ENCODE results near the gene STPG1.

The STPG1 gene

DNA sequence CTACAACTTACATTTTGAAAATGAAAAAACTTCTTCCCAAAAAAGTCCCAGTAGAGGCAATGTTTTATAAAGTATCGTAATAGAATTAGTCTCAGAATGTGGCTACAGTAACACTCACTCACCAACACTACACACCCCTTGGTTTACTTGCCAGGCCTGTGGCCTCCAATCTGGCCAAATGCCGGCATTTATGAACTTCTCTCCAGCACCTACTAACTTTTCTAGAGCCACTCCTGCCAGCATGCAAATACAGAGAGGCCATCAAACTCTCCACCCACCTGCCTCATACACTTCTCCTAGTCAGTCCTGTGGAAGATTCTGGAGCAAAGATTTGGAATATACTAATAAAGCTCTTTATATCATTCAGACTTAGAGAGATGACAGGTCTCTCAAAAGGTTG lies 32.3 kb downstream of the STPG1 start:
- Histone ChIP-seq H3K4me2 (ENCODE audit: low read depth, low read length) (no peak overlapping the region), H3F3A (ENCODE audit: insufficient read depth, low read length) (peaks cover 24% of the 10 kb centered on the region), H4K20me1 (ENCODE audit: insufficient read depth, low read length) (no peaks in the 10 kb centered on the region), H3K9me3 (replicated peaks; ENCODE audit: insufficient read depth, low read length) (no peaks in the 10 kb centered on the region), H3K27ac (ENCODE audit: low read length) (no peak overlapping the region), H2AFZ (ENCODE audit: low read length) (no peak overlapping the region), H3K79me2 (ENCODE audit: low read length) (no peaks in the 10 kb centered on the region), H3K9ac (ENCODE audit: low read length) (no peak overlapping the region), H3K27me3 (replicated peaks; ENCODE audit: insufficient read depth, low read length) (no peaks in the 10 kb centered on the region), H3K4me3 (ENCODE audit: low read length) (no peak overlapping the region), H3K36me3 (replicated peaks; ENCODE audit: insufficient read depth, low read length) (no peaks in the 10 kb centered on the region), H3K9me2 (replicated peaks; ENCODE audit: insufficient read depth, low read length) (no peaks in the 10 kb centered on the region), H3K4me1 (ENCODE audit: low read length) (peaks cover 27% of the 10 kb centered on the region)
- TF ChIP-seq EZH2phosphoT487 (IDR thresholded peaks at IDR 0.05; ENCODE audit: low read length) (no peak), EZH2 (optimal IDR thresholded peaks at IDR 0.05; ENCODE audit: low read depth, low read length) (no peak)
- TF ChIP-seq, protein P1, sequence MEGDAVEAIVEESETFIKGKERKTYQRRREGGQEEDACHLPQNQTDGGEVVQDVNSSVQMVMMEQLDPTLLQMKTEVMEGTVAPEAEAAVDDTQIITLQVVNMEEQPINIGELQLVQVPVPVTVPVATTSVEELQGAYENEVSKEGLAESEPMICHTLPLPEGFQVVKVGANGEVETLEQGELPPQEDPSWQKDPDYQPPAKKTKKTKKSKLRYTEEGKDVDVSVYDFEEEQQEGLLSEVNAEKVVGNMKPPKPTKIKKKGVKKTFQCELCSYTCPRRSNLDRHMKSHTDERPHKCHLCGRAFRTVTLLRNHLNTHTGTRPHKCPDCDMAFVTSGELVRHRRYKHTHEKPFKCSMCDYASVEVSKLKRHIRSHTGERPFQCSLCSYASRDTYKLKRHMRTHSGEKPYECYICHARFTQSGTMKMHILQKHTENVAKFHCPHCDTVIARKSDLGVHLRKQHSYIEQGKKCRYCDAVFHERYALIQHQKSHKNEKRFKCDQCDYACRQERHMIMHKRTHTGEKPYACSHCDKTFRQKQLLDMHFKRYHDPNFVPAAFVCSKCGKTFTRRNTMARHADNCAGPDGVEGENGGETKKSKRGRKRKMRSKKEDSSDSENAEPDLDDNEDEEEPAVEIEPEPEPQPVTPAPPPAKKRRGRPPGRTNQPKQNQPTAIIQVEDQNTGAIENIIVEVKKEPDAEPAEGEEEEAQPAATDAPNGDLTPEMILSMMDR (IDR thresholded peaks at IDR 0.05; ENCODE audit: low read length): no peak
- DNase-seq: no peak

DNA sequence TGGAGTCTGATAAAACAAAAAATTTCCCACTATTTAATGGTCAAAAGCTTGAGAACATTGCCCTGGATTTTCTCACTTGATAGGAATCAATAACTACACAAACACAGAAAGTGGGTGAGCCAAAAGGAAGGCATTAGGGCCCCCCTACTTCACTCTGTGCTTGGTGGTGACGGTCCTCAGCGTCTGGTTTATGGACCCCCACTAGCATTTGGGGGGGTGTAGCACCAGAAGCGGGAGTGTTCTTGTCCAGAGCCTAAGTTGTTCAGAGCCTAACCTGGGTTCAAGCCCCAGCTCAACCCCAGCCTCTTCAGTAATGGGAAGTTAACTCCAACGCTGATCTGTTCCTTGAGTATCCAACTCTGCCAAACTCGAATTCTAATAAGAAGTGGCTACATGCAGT lies 33.1 kb downstream of the STPG1 start:
- no peaks in the 10 kb centered on the region for H3K27me3 ChIP-seq (replicated peaks; ENCODE audit: insufficient read depth, low read length)
- no peak overlapping the region for H3K27ac ChIP-seq (ENCODE audit: low read length)
- peaks cover 17% of the 10 kb centered on the region for H3F3A ChIP-seq (ENCODE audit: insufficient read depth, low read length)
- no peak for TF ChIP-seq EZH2 (optimal IDR thresholded peaks at IDR 0.05; ENCODE audit: low read depth, low read length)
- TF ChIP-seq, protein P1 (IDR thresholded peaks at IDR 0.05; ENCODE audit: low read length): no peak
- no peak for TF ChIP-seq EZH2phosphoT487 (IDR thresholded peaks at IDR 0.05; ENCODE audit: low read length)
- H4K20me1 ChIP-seq (ENCODE audit: insufficient read depth, low read length): no peaks in the 10 kb centered on the region
- DNase-seq: no peak
- no peaks in the 10 kb centered on the region for H3K9me2 ChIP-seq (replicated peaks; ENCODE audit: insufficient read depth, low read length)
- H3K9me3 ChIP-seq (replicated peaks; ENCODE audit: insufficient read depth, low read length): no peaks in the 10 kb centered on the region
- no peaks in the 10 kb centered on the region for H3K79me2 ChIP-seq (ENCODE audit: low read length)
- H3K4me2 ChIP-seq (ENCODE audit: low read depth, low read length): no peak overlapping the region
- H3K4me3 ChIP-seq (ENCODE audit: low read length): no peak overlapping the region
- H3K9ac ChIP-seq (ENCODE audit: low read length): no peak overlapping the region
- peaks cover 19% of the 10 kb centered on the region for H3K4me1 ChIP-seq (ENCODE audit: low read length)
- H2AFZ ChIP-seq (ENCODE audit: low read length): no peak overlapping the region
- no peaks in the 10 kb centered on the region for H3K36me3 ChIP-seq (replicated peaks; ENCODE audit: insufficient read depth, low read length)

DNA sequence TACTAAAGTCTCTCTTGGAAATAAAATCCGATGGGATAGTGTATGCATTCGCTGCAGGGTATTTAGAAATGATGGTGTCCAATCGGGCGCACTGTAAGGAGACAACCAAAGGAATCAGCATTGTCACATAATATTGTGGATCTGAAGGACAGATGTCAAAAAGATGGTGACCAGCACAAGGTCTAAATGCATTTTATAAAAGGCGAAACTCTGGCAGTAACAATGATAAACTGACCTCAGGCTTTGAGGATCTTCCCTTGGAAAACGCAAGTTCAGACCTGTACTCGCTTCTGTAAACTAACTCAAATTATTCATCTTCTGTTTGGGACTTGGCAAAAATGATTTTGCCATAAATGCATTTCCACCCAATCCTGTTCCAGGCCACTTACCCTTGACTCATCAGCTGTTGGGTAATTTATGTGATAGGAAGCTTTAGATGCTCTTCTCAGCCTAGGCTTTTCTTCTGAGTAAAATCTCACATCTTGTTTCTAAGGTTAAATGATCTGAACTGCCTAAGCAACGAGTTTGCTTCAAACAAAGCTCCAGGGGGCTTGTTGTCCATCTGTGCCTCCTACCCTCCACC lies 33.8 kb downstream of the STPG1 start:
- Histone ChIP-seq H3K4me2 (ENCODE audit: low read depth, low read length) (no peak overlapping the region), H3K9me2 (replicated peaks; ENCODE audit: insufficient read depth, low read length) (no peaks in the 10 kb centered on the region), H3K36me3 (replicated peaks; ENCODE audit: insufficient read depth, low read length) (no peaks in the 10 kb centered on the region), H4K20me1 (ENCODE audit: insufficient read depth, low read length) (no peaks in the 10 kb centered on the region), H3K4me1 (ENCODE audit: low read length) (peaks cover 12% of the 10 kb centered on the region), H3F3A (ENCODE audit: insufficient read depth, low read length) (peaks cover 10% of the 10 kb centered on the region), H3K4me3 (ENCODE audit: low read length) (no peak overlapping the region), H3K9ac (ENCODE audit: low read length) (no peak overlapping the region), H2AFZ (ENCODE audit: low read length) (no peak overlapping the region), H3K79me2 (ENCODE audit: low read length) (no peaks in the 10 kb centered on the region), H3K27ac (ENCODE audit: low read length) (no peak overlapping the region), H3K27me3 (replicated peaks; ENCODE audit: insufficient read depth, low read length) (no peaks in the 10 kb centered on the region), H3K9me3 (replicated peaks; ENCODE audit: insufficient read depth, low read length) (no peaks in the 10 kb centered on the region)
- TF ChIP-seq EZH2phosphoT487 (IDR thresholded peaks at IDR 0.05; ENCODE audit: low read length) (no peak), EZH2 (optimal IDR thresholded peaks at IDR 0.05; ENCODE audit: low read depth, low read length) (no peak)
- TF ChIP-seq, protein P1 (IDR thresholded peaks at IDR 0.05; ENCODE audit: low read length): no peak
- no peak for DNase-seq
